SK-N-DZ (cell line): ENCODE results near the gene SLC12A7.
"Not testable (repeated sequence)": the region's sequence is repeated elsewhere in the genome, so short reads cannot be mapped to it uniquely, and the experiment has no call there.

ENCODE experiments used
- DNase-seq: peaks from one replicate; pipeline ENCODE4 v3.0.0-alpha.2; 2015; ENCODE audit warnings: low spot score

The SLC12A7 gene

DNA sequence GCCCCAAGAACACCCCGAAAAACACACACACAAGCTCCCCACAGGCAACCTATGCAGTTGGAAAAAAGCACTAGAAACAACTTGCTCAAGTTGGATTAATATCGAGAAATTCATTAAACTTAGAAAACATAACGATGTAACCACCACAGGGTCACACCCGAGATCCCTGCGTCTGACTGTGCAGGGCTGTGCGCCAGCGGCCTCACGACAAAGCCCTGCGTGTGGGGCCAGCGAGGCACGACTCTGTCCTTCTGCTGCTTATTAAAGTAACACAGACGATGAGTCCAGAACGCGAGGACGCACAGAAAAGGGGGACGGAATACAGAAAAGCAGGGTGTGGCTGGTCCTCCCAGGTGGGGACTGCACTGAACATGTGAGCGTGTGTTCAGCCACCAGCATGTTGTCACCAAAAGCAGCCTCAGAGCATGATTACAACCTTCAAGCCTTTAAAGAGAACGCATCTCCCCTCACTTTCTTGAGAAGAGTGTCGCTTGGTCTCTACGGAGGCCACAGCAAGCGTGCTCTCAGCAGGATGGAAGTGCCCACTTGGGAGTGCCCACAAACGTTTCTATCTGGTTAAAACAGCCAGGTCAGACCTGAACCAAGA, 14.4 kb downstream of the SLC12A7 start:
- DNase-seq, result no peak

DNA sequence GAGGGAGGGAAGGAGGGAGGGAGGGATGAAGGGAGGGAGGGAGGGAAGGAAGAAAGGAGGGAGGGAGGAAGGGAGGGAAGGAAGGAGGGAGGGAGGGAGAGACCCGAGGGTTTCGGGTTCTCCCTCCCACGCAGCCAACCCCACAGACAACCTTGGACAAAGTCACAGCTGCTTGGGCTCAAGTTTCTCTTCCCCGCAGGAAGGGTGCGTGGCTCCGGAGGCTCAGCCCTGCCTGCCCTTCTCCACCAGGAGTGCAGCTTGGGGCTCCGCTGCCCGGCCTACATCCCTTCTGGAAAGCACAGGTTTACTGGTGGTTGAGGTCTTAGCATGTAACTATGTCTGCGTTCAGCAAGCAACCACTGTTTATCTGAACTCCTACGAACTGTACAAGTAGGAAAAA, 15.0 kb downstream of the SLC12A7 start:
- DNase-seq, result no peak

DNA sequence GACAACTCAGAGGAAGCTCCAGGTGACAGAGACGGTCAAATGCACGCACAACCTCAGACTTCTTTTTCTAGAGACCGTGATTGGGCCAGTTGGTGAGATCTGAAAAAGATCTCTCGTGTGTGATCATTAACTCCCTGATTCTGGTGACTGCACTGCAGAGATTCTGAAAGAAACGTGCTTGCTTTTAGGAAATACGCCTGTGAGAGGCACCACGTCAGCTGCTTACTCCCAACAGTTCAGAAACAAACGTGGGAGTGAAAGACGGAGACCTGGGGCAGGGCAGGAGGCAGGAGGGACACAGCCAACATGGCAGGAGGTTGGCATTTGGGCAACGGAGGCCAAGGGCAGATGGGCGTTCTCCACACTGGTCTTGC, 15.9 kb downstream of the SLC12A7 start:
- no peak for DNase-seq

DNA sequence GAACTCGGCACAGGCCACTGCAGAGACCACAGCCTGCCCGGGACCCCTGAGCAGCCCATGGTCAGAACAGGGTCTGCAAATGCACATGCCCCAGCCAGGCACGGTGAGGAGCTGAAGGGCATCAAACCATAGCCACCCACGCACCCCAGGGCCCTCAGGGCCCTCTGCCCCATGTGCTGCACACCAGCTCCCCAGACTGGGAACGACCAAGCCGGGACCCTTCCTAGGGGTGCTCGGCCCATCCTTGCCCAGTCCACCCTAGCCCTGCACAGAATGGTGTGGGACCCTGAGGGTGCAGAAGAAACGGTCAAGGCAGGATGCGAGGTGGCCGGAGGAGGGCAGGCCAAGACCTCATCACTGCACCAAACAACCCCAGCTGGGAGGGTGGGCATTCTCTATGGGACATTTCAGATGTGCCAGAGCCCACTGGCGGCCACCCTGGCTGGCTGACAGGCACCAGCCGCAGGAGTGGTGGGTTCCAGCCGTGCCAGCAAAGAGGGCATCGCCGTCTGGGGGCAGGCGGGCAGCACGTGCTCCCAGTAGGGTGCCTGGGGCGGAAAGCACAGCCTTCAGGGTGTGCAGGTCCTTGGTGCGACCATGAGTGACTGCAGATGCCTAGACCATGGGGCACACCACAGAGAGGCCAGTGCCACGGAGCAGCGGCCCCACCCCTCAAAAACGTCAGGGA, 16.4 kb downstream of the SLC12A7 start:
- DNase-seq, result no peak

DNA sequence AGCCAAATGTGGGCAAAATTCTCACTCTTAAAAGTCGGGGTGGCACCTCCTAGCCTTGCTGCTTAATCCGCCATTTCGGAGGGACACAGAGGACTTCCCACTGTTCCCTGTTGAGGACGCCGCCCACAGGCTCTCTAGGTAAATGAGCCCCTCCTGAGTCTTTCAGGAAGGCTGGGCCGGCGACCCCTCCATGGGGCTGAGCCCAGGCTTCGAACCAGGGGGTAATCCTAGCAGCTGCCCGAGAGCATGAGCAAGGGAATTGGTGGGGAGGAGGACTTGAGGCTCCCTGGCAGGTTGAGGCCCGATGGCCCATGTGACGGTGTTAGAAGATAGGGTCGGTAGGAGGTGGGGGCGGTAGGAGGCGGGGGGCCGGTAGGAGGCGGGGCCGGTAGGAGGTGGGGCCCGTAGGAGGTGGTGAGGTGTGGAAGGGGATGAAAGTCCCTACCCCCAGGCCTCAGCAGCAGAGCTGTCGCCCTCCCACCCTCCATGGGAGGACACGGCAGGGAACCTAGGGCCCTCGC, 17.1 kb downstream of the SLC12A7 start:
- DNase-seq, result no peak

DNA sequence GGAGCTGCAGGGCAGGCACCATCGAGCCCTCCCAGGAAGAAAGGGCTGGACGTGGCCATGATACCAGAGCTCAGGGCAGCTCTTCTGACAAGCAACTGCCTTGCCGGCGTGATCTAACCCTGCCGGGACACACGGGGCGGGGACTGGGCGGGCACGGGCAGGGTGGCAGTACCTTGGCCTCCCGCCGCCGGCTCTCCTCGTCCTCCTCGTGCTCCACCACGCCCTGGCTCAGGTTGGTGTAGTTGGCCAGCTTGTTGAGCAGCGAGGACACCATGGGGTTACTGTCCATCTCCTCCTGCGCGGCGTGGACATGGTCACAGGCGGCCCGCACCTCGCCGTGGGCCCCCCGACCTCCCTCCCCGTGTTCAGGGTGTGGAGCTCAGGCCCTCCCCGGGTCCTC, 18.5 kb downstream of the SLC12A7 start:
- no peak for DNase-seq

DNA sequence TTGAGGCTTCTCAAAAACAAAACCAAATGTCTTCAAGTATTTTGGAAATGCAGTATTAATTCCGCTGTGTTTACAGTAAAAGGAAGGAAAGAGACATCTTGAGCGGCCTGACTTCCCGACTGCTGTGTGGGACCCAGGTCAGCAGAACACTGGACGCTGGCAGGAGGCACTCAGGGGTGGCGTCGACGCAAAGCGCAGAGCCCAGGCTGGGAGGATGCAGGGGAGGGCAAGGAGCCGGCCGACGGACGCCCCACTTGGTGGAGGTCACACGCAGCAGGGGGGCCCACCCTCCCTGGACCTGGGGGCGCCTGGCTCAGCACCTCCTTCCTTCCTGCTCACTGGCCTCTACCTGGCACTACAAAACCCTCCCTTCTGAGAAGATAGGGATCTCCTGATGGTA, 19.7 kb downstream of the SLC12A7 start:
- no peak for DNase-seq

GRCh38 chr5:1091632-1092031, 20.2 kb downstream of the SLC12A7 start:
- no peak for DNase-seq

GRCh38 chr5:1090538-1090937, 21.3 kb downstream of the SLC12A7 start:
- DNase-seq, result no peak

DNA sequence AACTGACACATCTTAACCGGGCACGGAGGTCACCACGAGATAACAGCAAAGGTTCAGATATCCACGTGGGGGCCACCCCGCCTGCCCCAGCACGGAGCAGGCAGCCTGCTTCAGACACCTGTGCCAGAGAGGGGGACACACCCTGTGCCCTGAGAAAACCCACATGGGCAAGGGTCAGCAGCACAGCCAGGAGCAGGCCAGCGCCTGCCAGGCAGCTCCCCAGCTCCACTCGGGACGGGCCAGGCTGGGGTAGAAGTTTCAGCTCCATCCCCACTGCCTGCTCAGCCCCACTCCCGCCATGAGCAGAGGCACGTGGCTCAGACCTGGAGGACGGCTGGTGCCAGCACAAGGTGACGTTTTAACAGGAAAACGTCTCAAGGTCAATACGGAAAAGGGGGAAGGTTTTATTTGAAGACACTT, 22.2 kb downstream of the SLC12A7 start:
- DNase-seq, result no peak

- DNase-seq, result no peak
These were observed 22.7 kb downstream of the SLC12A7 start for GRCh38 chr5:1089146-1089545.

GRCh38 chr5:1088726-1089125, 23.1 kb downstream of the SLC12A7 start:
- DNase-seq, result no peak

GRCh38 chr5:1088031-1088430, 23.8 kb downstream of the SLC12A7 start:
- no peak for DNase-seq

DNA sequence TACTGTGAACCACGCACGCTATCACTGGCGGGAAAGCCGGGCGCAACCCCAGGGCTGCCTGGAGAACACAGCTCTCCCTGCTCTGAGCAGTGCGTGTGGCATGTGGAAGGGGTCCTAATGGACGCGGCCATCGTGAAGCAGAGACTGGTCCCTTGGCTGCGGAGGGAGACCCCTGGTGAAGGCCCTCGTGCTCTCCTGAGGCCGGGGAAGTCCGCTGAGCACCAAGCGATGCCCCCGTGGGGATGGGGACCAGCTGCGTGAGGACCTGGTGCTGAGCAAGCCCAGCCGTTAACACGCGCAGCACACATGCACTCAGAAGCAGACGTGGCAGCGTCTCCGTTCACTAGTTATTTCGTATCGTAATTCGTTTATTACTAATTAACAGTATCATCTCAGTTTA, 24.4 kb downstream of the SLC12A7 start:
- DNase-seq, result no peak

GRCh38 chr5:1086871-1087270, 25.0 kb downstream of the SLC12A7 start:
- no peak for DNase-seq

DNA sequence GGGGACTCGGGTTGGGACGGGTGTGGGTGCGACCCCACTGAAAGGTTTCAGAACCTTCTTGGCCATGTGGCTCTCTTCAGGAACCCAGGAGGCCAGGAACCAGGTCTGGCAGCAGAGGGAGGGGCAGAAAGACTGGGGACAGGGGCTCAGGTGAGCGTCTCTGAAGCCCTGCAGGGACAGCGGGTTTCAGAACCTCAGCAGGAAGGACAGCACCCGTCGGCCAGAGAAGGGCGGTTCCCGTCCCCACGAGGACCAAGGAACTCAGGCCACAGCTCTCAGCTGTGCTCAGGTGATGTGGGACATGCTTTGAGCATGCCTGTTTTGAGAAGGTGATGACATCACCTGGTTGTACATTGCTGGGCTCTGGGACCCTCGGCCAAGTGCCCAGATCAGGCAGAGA, 25.7 kb downstream of the SLC12A7 start:
- no peak for DNase-seq

DNA sequence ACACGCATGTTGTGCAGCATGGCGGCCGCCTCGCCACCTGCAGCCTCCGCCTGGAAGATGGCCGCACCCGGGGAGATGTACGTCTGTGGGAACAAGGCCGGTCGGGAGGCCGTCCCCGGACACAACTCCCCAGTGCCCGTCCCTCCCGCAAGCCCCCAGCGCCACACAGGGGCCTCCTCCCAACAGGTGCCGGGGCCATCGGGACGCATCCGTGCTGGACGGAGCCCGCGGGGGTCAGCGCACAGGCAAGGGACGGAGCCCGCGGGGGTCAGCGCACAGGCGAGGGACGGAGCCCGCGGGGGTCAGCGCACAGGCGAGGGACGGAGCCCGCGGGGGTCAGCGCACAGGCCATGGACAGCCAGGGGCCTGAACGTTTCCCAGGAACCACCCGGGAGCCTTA, 26.5 kb downstream of the SLC12A7 start:
- no peak for DNase-seq

DNA sequence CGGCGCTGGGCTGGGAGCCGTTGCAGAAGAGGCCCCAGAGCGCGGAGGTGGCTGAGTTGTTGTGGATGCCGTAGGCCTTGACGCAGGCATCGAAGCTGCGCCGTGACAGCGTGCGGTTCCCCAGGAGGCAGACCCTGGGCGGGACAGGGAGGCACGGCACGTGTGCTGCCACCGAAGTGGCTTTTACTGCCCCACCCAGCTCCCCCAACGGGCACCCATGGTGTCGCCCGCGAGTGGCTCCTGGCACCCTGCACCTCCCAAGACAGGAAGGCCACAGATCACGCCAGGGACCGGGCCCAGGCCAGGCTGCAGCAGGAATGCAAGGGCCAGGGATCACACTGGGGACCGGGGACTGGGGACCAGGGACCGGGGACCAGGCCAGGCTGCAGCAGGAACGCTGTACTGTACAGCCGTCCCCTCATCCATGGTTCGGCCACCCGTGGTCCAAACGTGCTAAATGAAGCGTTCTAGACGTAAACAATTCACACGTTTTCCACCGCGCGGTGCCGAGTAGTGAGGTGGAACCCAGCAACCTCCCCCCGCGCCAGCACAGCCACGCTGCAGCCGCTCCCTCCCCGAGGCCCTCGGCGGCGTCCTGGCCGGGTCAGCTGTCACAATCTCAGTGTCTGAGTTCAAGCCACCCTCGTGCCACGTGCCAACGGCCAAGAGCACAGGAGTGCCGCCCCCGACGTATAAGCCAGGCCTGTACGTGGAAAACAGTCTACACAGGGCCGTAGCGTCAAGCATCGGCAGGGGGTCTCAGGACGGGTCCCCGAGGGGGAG, 27.8 kb downstream of the SLC12A7 start:
- DNase-seq, result no peak

DNA sequence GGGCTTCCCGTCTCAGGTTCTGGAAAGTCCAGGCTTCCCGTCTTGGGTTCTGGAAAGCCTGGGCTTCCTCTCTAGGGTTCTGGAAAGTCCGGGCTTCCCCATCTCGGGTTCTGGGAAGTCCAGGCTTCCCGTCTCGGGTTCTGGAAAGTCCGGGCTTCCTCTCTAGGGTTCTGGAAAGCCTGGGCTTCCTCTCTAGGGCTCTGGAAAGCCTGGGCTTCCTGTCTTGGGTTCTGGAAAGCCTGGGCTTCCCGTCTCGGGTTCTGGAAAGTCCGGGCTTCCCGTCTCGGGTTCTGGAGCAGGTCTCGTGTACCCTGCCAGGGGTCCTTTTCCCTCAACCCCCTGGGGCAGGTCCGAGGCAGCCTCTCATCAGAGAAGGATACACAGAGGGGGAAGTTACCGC, 28.8 kb downstream of the SLC12A7 start:
- DNase-seq, result not testable (repeated sequence)

DNA sequence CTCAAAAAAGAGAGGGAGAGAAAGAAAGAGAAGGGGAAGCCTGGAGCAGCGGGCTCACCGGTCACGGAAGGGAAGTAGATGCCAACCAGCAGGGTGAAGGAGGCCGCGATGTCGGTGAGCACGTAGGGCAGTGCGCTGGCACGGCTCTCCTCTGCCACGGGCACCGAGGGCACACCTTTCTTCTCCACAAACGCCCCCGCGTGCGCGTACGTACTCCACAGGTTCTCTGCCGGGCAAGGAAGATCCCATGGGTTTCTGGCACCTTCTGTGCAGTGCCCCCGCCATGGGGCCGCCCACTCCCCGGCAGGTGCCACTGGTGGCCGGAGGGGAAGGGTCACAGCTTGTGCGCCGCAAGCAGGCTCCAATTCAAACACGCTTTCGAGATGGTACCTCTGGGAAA, 30.3 kb downstream of the SLC12A7 start:
- DNase-seq, result no peak

- DNase-seq, result no peak
These were observed 31.4 kb downstream of the SLC12A7 start for GRCh38 chr5:1080432-1080831.

GRCh38 chr5:1079961-1080360, 31.9 kb downstream of the SLC12A7 start:
- DNase-seq, result no peak

GRCh38 chr5:1079486-1079885, 32.4 kb downstream of the SLC12A7 start:
- no peak for DNase-seq
